ENCODE results near the gene F3. TPM values are rescaled to one million over a fixed set of nuclear protein-coding genes. Genes with fewer than 3 reads are reported as not detected.

Gene F3
- total RNA-seq, 1 donor = 18.6 TPM

DNA sequence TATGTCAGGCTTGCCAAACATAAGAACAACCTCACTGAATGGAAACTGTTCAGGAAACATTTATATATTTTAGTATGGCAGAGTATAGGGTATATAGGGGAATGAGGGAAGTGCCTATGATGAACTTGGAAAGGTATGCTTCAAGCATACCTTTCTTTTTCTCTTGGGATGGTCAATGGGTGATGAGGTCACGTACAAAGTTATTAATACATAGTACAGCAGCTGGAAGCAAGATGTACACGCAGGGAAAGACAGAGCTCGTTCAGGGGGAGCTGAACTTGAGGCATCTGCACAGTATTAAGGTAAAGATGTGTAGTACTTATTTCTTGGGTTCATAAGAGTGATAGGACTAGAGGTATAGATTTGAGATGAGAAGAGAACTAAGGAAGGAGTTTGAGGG lies 61.9 kb downstream of the F3 start:
- no peak overlapping the region for H3K4me3 ChIP-seq (ENCODE audit: low read length)
- H3K4me1 ChIP-seq (ENCODE audit: insufficient read depth, low read length) = no peaks in the 10 kb centered on the region
- no peaks in the 10 kb centered on the region for H3K27me3 ChIP-seq (ENCODE audit: insufficient read depth, low read length)
- no peaks in the 10 kb centered on the region for H3K9me3 ChIP-seq (ENCODE audit: low read depth, low read length)

Other genes starting within 250 kb of the F3 start
- 10.6 TPM for gene ABCD3, start 123.4 kb downstream of the F3 start, total RNA-seq

All from mononuclear cell (primary cell).